Hepatocyte (in vitro differentiated cells): Measurements from ENCODE around the gene DKK3.

ENCODE experiments used
- EZH2 ChIP-seq: fragments of 200-600 bp; sonication (generic); IDR thresholded peaks from 2 replicates; pipeline ENCODE4 v1.6.1; 2016; ENCODE audit warnings: antibody characterized with exemption, mild to moderate bottlenecking, borderline replicate concordance
- EZH2phosphoT487 ChIP-seq: fragments of 200-600 bp; sonication (generic); IDR thresholded peaks from one replicate; pipeline ENCODE4 v1.6.1; 2018; ENCODE audit warnings: antibody characterized with exemption, mild to moderate bottlenecking, low read depth, moderate library complexity; ENCODE audit not compliant: unreplicated experiment, severe bottlenecking
- TF ChIP-seq, protein P1 (sequence below): fragments of 200-600 bp; sonication (generic); IDR thresholded peaks from 2 replicates; pipeline ENCODE4 v1.5.1; 2016; ENCODE audit warnings: antibody characterized with exemption, mild to moderate bottlenecking; ENCODE audit not compliant: poor library complexity

- TF ChIP-seq, protein P1, sequence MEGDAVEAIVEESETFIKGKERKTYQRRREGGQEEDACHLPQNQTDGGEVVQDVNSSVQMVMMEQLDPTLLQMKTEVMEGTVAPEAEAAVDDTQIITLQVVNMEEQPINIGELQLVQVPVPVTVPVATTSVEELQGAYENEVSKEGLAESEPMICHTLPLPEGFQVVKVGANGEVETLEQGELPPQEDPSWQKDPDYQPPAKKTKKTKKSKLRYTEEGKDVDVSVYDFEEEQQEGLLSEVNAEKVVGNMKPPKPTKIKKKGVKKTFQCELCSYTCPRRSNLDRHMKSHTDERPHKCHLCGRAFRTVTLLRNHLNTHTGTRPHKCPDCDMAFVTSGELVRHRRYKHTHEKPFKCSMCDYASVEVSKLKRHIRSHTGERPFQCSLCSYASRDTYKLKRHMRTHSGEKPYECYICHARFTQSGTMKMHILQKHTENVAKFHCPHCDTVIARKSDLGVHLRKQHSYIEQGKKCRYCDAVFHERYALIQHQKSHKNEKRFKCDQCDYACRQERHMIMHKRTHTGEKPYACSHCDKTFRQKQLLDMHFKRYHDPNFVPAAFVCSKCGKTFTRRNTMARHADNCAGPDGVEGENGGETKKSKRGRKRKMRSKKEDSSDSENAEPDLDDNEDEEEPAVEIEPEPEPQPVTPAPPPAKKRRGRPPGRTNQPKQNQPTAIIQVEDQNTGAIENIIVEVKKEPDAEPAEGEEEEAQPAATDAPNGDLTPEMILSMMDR, result no peak
- TF ChIP-seq EZH2phosphoT487 (no peak), EZH2 (no peak)
These were observed 10.9 kb upstream of the DKK3 start for GRCh38 chr11:12019337-12019736.
